IMR-90 (cell line): ENCODE measurements around the gene SALL2. TPM values are rescaled to one million over a fixed set of nuclear protein-coding genes. Genes with fewer than 3 reads are reported as not detected.

Source experiments
- ATAC-seq: fragments of 200-7000 bp; cut with Tn5 transposase; 2 replicates; pipeline ENCODE4 v1.9.1; 2020; ENCODE audit warnings: low read depth, mild to moderate bottlenecking, moderate library complexity
- BruUV-seq: library from RNA; stranded (reverse); fragments of 400-500 nt; replicated peaks from 2 replicates; lab custom pipeline; 2021; lab: Mats Ljungman, UMichigan
- CTCF ChIA-PET: fragments of 300-600 bp; formaldehyde crosslinking; extraction: SDS; loops from one replicate; lab custom pipeline; 2021; ENCODE audit warnings: antibody characterized with exemption; lab: Yijun Ruan, JAX
- POLR2A ChIA-PET: fragments of 300-600 bp; sonication (Branson Sonifier 250); formaldehyde crosslinking; loops from one replicate; lab custom pipeline; 2022; ENCODE audit warnings: antibody characterized with exemption; ENCODE audit not compliant: unreplicated experiment; lab: Charles Lee
- DNase-seq: peaks from one replicate; pipeline ENCODE4 v3.0.0; 2013
- H2AFZ ChIP-seq: replicated peaks from 2 replicates; pipeline ENCODE3; 2013; ENCODE audit warnings: low read length, mild to moderate bottlenecking; ENCODE audit not compliant: poor library complexity
- H2AK5ac ChIP-seq: 2 replicates; pipeline ENCODE4 v1.6.1; 2013; ENCODE audit warnings: low read depth, low read length, inconsistent platforms
- H2AK9ac ChIP-seq: replicated peaks from 2 replicates; pipeline ENCODE3; 2013; ENCODE audit warnings: mild to moderate bottlenecking, low read depth, low read length, moderate library complexity; ENCODE audit not compliant: poor library complexity
- H2BK120ac ChIP-seq: 2 replicates; pipeline ENCODE4 v1.6.1; 2013; ENCODE audit warnings: low read depth, low read length, inconsistent platforms
- H2BK15ac ChIP-seq: 3 replicates; pipeline ENCODE4 v1.6.1; 2013; ENCODE audit warnings: low read depth, low read length, inconsistent platforms
- H2BK20ac ChIP-seq: 2 replicates; pipeline ENCODE4 v1.6.1; 2013; ENCODE audit warnings: low read depth, mild to moderate bottlenecking, inconsistent platforms, low read length, moderate library complexity
- H2BK5ac ChIP-seq: 2 replicates; pipeline ENCODE4 v1.6.1; 2013; ENCODE audit warnings: mild to moderate bottlenecking, low read depth, low read length, inconsistent platforms; ENCODE audit not compliant: poor library complexity, severe bottlenecking
- H3K14ac ChIP-seq: replicated peaks from 2 replicates; pipeline ENCODE4 v1.6.1; 2013; ENCODE audit warnings: low read depth, low read length, inconsistent platforms
- H3K18ac ChIP-seq: 2 replicates; pipeline ENCODE4 v1.6.1; 2013; ENCODE audit warnings: low read depth, low read length, control low read depth
- H3K23ac ChIP-seq: 2 replicates; pipeline ENCODE4 v1.6.1; 2013; ENCODE audit warnings: low read depth, low read length, inconsistent platforms
- H3K27ac ChIP-seq: 2 replicates; pipeline ENCODE4 v1.5.1; 2013; ENCODE audit warnings: mild to moderate bottlenecking, control low read depth, low read length; ENCODE audit not compliant: insufficient read depth
- H3K27me3 ChIP-seq: 2 replicates; pipeline ENCODE4 v1.6.1; 2013; ENCODE audit warnings: low read length; ENCODE audit not compliant: control insufficient read depth, insufficient read depth
- H3K36me3 ChIP-seq: 2 replicates; pipeline ENCODE4 v1.6.1; 2013; ENCODE audit warnings: low read length, mixed read lengths; ENCODE audit not compliant: control insufficient read depth, insufficient read depth
- H3K4ac ChIP-seq: 2 replicates; pipeline ENCODE4 v1.6.1; 2013; ENCODE audit warnings: low read depth, low read length, inconsistent platforms
- H3K4me1 ChIP-seq: 2 replicates; pipeline ENCODE4 v1.6.1; 2013; ENCODE audit warnings: low read length, mixed read lengths; ENCODE audit not compliant: control insufficient read depth, insufficient read depth
- H3K4me2 ChIP-seq: 2 replicates; pipeline ENCODE4 v1.6.1; 2013; ENCODE audit warnings: low read depth, mild to moderate bottlenecking, control low read depth, low read length, moderate library complexity
- H3K4me3 ChIP-seq: 2 replicates; pipeline ENCODE4 v1.5.1; 2013; ENCODE audit warnings: low read depth, mild to moderate bottlenecking, control low read depth, low read length, moderate library complexity; ENCODE audit not compliant: insufficient read depth
- H3K56ac ChIP-seq: 2 replicates; pipeline ENCODE4 v1.6.1; 2013; ENCODE audit warnings: low read length, inconsistent platforms; ENCODE audit not compliant: insufficient read depth; ENCODE audit errors: extremely low read depth
- H3K79me1 ChIP-seq, 2 experiments: 2 replicates each; pipeline ENCODE4 v1.6.1; 2013; ENCODE audit warnings: low read length in 2 of 2, inconsistent platforms in 1 of 2, low read depth in 1 of 2
- H3K9ac ChIP-seq: 2 replicates; pipeline ENCODE4 v1.6.1; 2013; ENCODE audit warnings: low read depth, low read length, control low read depth
- H3K9me1 ChIP-seq: 2 replicates; pipeline ENCODE4 v1.6.1; 2013; ENCODE audit warnings: low read length, inconsistent platforms; ENCODE audit not compliant: insufficient read depth
- H3K9me3 ChIP-seq: 2 replicates; pipeline ENCODE4 v1.6.1; 2013; ENCODE audit warnings: low read length; ENCODE audit not compliant: control insufficient read depth, insufficient read depth
- H4K20me1 ChIP-seq: 2 replicates; pipeline ENCODE4 v1.6.1; 2013; ENCODE audit warnings: low read length, inconsistent platforms; ENCODE audit not compliant: insufficient read depth
- H4K5ac ChIP-seq: 2 replicates; pipeline ENCODE4 v1.6.1; 2013; ENCODE audit warnings: mild to moderate bottlenecking, low read depth, low read length, control low read depth
- H4K8ac ChIP-seq, 2 experiments: 2 replicates each; pipeline ENCODE4 v1.6.1; 2013; ENCODE audit warnings: low read depth in 2 of 2, low read length in 2 of 2, control low read depth in 1 of 2, inconsistent platforms in 1 of 2
- H4K91ac ChIP-seq: 2 replicates; pipeline ENCODE4 v1.6.1; 2013; ENCODE audit warnings: low read depth, low read length, inconsistent platforms; ENCODE audit not compliant: insufficient read depth
- BHLHE40 ChIP-seq: fragments of 150-350 bp; IDR thresholded peaks from 2 replicates; pipeline ENCODE4 v1.6.1; 2016; ENCODE audit warnings: mild to moderate bottlenecking, low read depth, low read length
- CEBPB ChIP-seq: IDR thresholded peaks from 2 replicates; pipeline ENCODE4 v1.6.1; 2012; ENCODE audit warnings: low read depth, low read length, improper control_type of control experiment
- CHD1 ChIP-seq: IDR thresholded peaks from 2 replicates; pipeline ENCODE4 v1.6.1; 2012; ENCODE audit warnings: low read depth, low read length, improper control_type of control experiment
- CTCF ChIP-seq: conservative IDR thresholded peaks from 2 replicates; pipeline ENCODE4 v1.5.1; 2012; ENCODE audit warnings: mild to moderate bottlenecking, low read depth, low read length, improper control_type of control experiment
- ELK1 ChIP-seq: fragments of 150-350 bp; IDR thresholded peaks from 2 replicates; pipeline ENCODE4 v1.6.1; 2016; ENCODE audit warnings: low read depth, mild to moderate bottlenecking, low read length, moderate library complexity, borderline replicate concordance
- FOS ChIP-seq: fragments of 150-350 bp; IDR thresholded peaks from 2 replicates; pipeline ENCODE4 v1.6.1; 2016; ENCODE audit warnings: low read depth, low read length
- MAFK ChIP-seq: IDR thresholded peaks from 2 replicates; pipeline ENCODE4 v1.6.1; 2012; ENCODE audit warnings: low read depth, low read length, improper control_type of control experiment
- MAZ ChIP-seq: IDR thresholded peaks from 2 replicates; pipeline ENCODE4 v1.6.1; 2012; ENCODE audit warnings: low read depth, mild to moderate bottlenecking, low read length, improper control_type of control experiment, moderate library complexity, borderline replicate concordance
- MXI1 ChIP-seq: IDR thresholded peaks from 2 replicates; pipeline ENCODE4 v1.6.1; 2012; ENCODE audit warnings: low read depth, mild to moderate bottlenecking, low read length, moderate library complexity, borderline replicate concordance
- NFE2L2 ChIP-seq: fragments of 150-350 bp; IDR thresholded peaks from 2 replicates; pipeline ENCODE4 v1.6.1; 2016; ENCODE audit warnings: low read depth, mild to moderate bottlenecking, low read length
- POLR2A ChIP-seq: IDR thresholded peaks from 2 replicates; pipeline ENCODE4 v1.6.1; 2012; ENCODE audit warnings: mild to moderate bottlenecking, low read depth, low read length
- RAD21 ChIP-seq: IDR thresholded peaks from 2 replicates; pipeline ENCODE4 v1.6.1; 2012; ENCODE audit warnings: low read length, improper control_type of control experiment
- RCOR1 ChIP-seq: IDR thresholded peaks from 2 replicates; pipeline ENCODE4 v1.6.1; 2012; ENCODE audit warnings: mild to moderate bottlenecking, low read length, improper control_type of control experiment; ENCODE audit not compliant: insufficient replicate concordance
- RFX5 ChIP-seq: IDR thresholded peaks from 2 replicates; pipeline ENCODE4 v1.8.0; 2012; ENCODE audit warnings: low read depth, mild to moderate bottlenecking, low read length, moderate library complexity
- SMC3 ChIP-seq: fragments of 150-350 bp; IDR thresholded peaks from 2 replicates; pipeline ENCODE4 v1.6.1; 2016; ENCODE audit warnings: low read depth, mild to moderate bottlenecking, antibody characterized with exemption, low read length, moderate library complexity
- WGBS, 2 experiments: methylation state at CpG; one replicate each; pipeline versions ENCODE4 v1.1.5 to v1.1.7; 2013; ENCODE audit warnings: missing lambda C conversion rate in 2 of 2; ENCODE audit not compliant: insufficient read length in 1 of 2; ENCODE audit errors: extremely low coverage in 2 of 2; 5-methylcytosine and 5-hydroxymethylcytosine counted together
- dilution Hi-C: fragments of 300-500 bp; cut with HindIII; formaldehyde crosslinking; loops from one replicate; pipeline ENCODE4 v1.14.3; 2018; ENCODE audit warnings: low sequenced_read_pairs; ENCODE audit not compliant: unreplicated experiment
- in situ Hi-C: fragments of 300-500 bp; cut with MboI; formaldehyde crosslinking; loops from 3 replicates; pipeline ENCODE4 v1.14.3; 2019; ENCODE audit warnings: low sequenced_read_pairs, inconsistent platforms, mixed read lengths
- intact Hi-C: fragments of 100-400 bp; cut with micrococcal nuclease; formaldehyde crosslinking; loops from 2 replicates; pipeline ENCODE4 v1.10.0; 2022
- polyA plus RNA-seq, 3 experiments: library from polyadenylated mRNA; depleted of rRNA; stranded (reverse); fragments of >200 nt; gene quantifications; 2 replicates each; pipeline ENCODE4 v1.2.3, GENCODE V29; 2012; ENCODE audit warnings: low replicate concordance in 1 of 3
- total RNA-seq: library from RNA; depleted of rRNA; stranded (reverse); fragments of >200 nt; gene quantifications from 2 replicates; pipeline ENCODE4 v1.2.3, GENCODE V29; 2012
- TF ChIP-seq, protein P1 (sequence below): fragments of 150-350 bp; IDR thresholded peaks from 2 replicates; pipeline ENCODE4 v1.6.1; 2017; ENCODE audit warnings: mild to moderate bottlenecking, antibody characterized with exemption, low read length, low read depth

SALL2 gene
- total and polyA plus RNA-seq, 2 of the 4 experiments (the other 2 are of a cell fraction), result 2.9 to 10.1 TPM

DNA sequence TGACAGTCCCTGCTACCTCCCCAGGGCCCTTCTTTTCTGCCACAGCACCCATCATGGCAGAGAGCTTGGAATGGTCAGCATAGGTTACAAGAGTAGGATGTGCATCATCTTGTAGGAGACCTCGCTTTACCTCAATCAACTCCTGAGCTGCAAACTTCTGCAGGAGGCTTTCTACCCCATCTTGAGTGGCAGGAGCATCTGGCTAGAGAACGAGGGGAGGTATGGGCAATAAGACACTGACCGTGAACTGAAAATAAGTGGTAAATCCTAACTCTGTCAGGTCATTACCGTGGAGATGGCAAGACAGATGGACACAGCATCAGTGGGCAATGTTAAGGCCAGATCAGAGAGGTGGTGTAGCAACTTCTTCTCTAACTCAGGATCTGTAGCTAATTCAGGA lies 22.8 kb downstream of the SALL2 start:
- H2AK5ac ChIP-seq, result no peak overlapping the region
- no peak for DNase-seq
- BruUV-seq, result no TSS peak
- H3K23ac ChIP-seq, result no peak overlapping the region
- H3K9me3 ChIP-seq, result no peaks in the 10 kb centered on the region
- peaks cover 14 to 29% of the 10 kb centered on the region in 2 experiments for H3K79me1 ChIP-seq
- no peak overlapping the region for H2AK9ac ChIP-seq
- no peak overlapping the region for H3K14ac ChIP-seq
- intact Hi-C loops, result no loop called here
- no peak for ATAC-seq
- no peak overlapping the region for H3K4me2 ChIP-seq
- no peak overlapping the region for H2BK5ac ChIP-seq
- H2AFZ ChIP-seq, result no peak overlapping the region
- TF ChIP-seq ELK1 (no peak), SMC3 (no peak), BHLHE40 (no peak), RCOR1 (no peak), CEBPB (no peak), NFE2L2 (no peak), CHD1 (no peak), MAFK (no peak), MXI1 (no peak), RFX5 (no peak), CTCF (no peak), FOS (no peak), POLR2A (no peak), RAD21 (no peak), MAZ (no peak)
- TF ChIP-seq, protein P1, sequence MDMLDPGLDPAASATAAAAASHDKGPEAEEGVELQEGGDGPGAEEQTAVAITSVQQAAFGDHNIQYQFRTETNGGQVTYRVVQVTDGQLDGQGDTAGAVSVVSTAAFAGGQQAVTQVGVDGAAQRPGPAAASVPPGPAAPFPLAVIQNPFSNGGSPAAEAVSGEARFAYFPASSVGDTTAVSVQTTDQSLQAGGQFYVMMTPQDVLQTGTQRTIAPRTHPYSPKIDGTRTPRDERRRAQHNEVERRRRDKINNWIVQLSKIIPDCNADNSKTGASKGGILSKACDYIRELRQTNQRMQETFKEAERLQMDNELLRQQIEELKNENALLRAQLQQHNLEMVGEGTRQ, result no peak
- peaks cover 7% of the 10 kb centered on the region for H3K9me1 ChIP-seq
- no peak overlapping the region for H3K4ac ChIP-seq
- no peaks in the 10 kb centered on the region for H3K4me1 ChIP-seq
- H3K36me3 ChIP-seq, result peaks cover 37% of the 10 kb centered on the region
- no peak overlapping the region for H3K4me3 ChIP-seq
- dilution Hi-C loops, result no loop called here
- no peak overlapping the region for H3K9ac ChIP-seq
- no peak overlapping the region for H2BK120ac ChIP-seq
- in situ Hi-C loops, result no loop called here
- H3K18ac ChIP-seq, result no peak overlapping the region
- ChIA-PET CTCF (no interaction called here), POLR2A (no interaction called here)
- H4K8ac ChIP-seq, result no peak overlapping the region
- no peak overlapping the region for H4K91ac ChIP-seq
- H3K27me3 ChIP-seq, result no peaks in the 10 kb centered on the region
- H2BK15ac ChIP-seq, result no peak overlapping the region
- no peaks in the 10 kb centered on the region for H4K20me1 ChIP-seq
- no peak overlapping the region for H3K56ac ChIP-seq
- H2BK20ac ChIP-seq, result no peak overlapping the region
- WGBS, 2 experiments, result no CpG with 5 or more reads among the region's 4 CpGs
- H4K5ac ChIP-seq, result no peak overlapping the region
- no peak overlapping the region for H3K27ac ChIP-seq
